ENCODE measurements around the gene SH2D7.

DNA sequence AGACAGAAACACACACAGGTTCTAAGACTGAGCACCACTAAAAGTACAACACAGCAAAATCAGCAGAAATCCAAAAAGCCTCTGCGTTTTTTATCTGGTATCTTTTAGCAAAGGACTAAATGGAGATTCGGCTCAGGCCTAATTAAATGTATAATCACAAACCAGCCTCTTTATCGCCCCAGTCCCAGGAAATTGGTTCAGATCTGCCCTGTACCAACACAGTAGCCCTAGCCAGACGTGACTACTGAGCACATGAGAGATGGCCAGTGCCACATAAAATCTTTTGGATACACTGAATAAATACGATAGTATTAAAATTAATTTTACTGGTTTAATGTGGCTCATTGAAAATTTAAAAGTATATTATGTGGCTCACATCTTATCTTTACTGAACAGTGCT is 34.6 kb upstream of the SH2D7 start:
- TF ChIP-seq CTCF (IDR thresholded peaks at IDR 0.05) = no peak
- TF ChIP-seq, protein P1, sequence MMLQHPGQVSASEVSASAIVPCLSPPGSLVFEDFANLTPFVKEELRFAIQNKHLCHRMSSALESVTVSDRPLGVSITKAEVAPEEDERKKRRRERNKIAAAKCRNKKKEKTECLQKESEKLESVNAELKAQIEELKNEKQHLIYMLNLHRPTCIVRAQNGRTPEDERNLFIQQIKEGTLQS (CRISPR knock-in tag; conservative IDR thresholded peaks at IDR 0.05) = no peak
- TF ChIP-seq RORB (CRISPR knock-in tag; IDR thresholded peaks at IDR 0.05) = no peak
- TF ChIP-seq FOXJ3 (CRISPR knock-in tag; IDR thresholded peaks at IDR 0.05; ENCODE audit: borderline replicate concordance) = no peak
